Fibroblast of pulmonary artery (primary cell): ENCODE results near the gene MBOAT2.
"Not testable (repeated sequence)": the region's sequence is repeated elsewhere in the genome, so short reads cannot be mapped to it uniquely, and the experiment has no call there.

Experiments
- DNase-seq: peaks from one replicate; pipeline ENCODE4 v3.0.0-alpha.2; 2010; ENCODE audit warnings: low read depth
- H3K4me3 ChIP-seq: replicated peaks from 2 replicates; pipeline ENCODE4 v1.5.1; 2011; ENCODE audit warnings: low read depth, mild to moderate bottlenecking, control low read depth, low read length, moderate library complexity
- TF ChIP-seq, protein P1 (sequence below): IDR thresholded peaks from 2 replicates; pipeline ENCODE4 v1.5.1; 2011; ENCODE audit warnings: mild to moderate bottlenecking, control low read depth, low read length, inconsistent platforms; ENCODE audit errors: missing control alignments

The MBOAT2 gene, protein sequence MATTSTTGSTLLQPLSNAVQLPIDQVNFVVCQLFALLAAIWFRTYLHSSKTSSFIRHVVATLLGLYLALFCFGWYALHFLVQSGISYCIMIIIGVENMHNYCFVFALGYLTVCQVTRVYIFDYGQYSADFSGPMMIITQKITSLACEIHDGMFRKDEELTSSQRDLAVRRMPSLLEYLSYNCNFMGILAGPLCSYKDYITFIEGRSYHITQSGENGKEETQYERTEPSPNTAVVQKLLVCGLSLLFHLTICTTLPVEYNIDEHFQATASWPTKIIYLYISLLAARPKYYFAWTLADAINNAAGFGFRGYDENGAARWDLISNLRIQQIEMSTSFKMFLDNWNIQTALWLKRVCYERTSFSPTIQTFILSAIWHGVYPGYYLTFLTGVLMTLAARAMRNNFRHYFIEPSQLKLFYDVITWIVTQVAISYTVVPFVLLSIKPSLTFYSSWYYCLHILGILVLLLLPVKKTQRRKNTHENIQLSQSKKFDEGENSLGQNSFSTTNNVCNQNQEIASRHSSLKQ

DNA sequence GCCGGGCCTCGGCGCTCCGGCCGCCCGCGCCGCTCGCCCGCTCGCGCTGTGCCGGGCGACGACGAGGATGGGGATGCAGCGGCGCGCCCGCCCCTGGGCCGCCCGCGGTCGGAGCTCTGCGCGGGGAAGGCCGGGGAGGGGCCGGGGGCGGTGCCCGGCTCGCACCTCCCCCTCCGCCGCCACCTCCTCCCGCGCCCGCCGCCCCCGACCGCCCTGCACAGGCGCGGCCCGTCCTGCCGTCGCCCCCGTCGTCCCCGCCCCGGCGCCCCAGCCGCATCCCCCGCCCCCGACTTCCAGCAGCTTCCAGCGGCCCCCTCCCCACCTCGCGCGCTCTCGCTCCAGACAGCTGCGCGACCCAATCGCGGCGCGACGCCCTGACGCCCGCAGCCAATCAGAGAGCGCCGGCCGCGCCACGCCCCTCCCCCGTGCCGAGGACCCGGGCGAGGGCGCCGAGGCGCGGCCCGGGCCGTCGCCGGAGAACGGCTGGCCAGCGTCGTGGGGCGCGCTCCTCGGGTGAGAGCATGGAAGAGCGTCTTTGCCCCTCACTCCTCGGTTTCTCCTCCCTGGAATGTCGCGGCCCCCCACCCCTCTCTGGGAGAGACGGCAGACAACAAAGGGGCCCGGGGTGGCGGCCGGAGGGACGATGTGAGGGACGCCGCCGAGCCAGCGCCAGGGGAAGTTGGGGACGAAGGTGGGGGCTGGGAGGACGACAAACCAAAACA is at the start of gene MBOAT2:
TSS of gene MBOAT2 (minus strand) at position 69 of the 722 bp plus-strand sequence. CDS start 70 bp downstream, outside the sequence.
- H3K4me3 ChIP-seq, result peak within 1 kb of the TSS; percentile 73
- DNase-seq, result peak; percentile 94
- TF ChIP-seq, protein P1, sequence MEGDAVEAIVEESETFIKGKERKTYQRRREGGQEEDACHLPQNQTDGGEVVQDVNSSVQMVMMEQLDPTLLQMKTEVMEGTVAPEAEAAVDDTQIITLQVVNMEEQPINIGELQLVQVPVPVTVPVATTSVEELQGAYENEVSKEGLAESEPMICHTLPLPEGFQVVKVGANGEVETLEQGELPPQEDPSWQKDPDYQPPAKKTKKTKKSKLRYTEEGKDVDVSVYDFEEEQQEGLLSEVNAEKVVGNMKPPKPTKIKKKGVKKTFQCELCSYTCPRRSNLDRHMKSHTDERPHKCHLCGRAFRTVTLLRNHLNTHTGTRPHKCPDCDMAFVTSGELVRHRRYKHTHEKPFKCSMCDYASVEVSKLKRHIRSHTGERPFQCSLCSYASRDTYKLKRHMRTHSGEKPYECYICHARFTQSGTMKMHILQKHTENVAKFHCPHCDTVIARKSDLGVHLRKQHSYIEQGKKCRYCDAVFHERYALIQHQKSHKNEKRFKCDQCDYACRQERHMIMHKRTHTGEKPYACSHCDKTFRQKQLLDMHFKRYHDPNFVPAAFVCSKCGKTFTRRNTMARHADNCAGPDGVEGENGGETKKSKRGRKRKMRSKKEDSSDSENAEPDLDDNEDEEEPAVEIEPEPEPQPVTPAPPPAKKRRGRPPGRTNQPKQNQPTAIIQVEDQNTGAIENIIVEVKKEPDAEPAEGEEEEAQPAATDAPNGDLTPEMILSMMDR, result no peak

DNA sequence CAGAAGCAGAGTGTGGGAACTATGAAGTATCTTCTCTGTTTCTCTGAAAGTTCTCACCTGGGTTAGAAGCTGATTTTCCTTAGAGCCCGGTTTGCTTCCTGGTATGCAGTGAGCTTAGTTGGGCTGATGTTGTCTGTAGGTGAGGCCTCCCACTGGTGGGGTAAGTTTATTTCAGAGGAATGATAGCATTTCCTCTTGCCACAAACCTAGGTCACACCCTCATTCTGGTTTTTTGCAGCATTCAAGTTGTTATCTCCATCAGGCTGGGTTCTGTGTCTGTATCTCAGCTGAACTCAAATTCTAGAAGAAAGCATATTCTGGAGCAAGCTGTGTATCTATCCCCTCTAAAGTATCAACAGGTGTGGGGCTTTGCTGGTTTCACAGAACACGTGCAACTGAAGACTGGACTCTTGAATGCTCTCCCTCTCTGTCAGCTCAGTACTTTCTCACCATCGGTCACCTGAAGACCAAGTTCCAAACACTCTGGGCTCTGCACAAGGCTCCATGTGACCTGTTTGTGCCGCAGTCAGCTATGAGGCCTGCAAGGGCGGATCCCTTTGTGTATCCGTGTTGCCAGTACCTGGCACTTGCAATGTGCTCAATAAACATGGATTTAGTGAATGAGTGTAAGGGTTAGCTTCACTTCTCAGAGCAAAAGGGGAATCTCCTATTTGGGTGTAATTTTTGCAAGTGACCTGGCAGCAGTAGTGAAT is 49.5 kb upstream of the MBOAT2 start:
- DNase-seq, result no peak

DNA sequence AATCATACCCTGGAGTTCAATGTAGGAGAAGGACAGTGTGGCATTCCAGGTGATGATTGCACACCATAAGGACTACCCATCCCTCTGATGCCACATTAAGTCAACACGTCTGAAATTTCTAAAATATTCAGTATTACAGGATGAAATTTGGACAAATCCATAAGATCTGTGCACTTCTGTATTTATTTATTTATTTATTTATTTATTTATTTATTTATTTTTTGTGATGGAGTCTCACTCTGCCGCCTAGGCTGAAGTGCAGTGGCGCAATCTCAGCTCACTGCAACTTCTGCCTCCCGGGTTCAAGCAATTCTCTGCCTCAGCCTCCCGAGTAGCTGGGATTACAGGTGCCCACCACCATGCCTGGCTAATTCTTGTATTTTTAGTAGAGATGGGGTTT is 48.0 kb upstream of the MBOAT2 start:
- not testable (repeated sequence) for DNase-seq, H3K4me3 ChIP-seq

More for the DNA sequence above, 49.5 kb upstream of the MBOAT2 start:
- TF ChIP-seq, protein P1, result no peak
- no peak overlapping the region for H3K4me3 ChIP-seq

DNA sequence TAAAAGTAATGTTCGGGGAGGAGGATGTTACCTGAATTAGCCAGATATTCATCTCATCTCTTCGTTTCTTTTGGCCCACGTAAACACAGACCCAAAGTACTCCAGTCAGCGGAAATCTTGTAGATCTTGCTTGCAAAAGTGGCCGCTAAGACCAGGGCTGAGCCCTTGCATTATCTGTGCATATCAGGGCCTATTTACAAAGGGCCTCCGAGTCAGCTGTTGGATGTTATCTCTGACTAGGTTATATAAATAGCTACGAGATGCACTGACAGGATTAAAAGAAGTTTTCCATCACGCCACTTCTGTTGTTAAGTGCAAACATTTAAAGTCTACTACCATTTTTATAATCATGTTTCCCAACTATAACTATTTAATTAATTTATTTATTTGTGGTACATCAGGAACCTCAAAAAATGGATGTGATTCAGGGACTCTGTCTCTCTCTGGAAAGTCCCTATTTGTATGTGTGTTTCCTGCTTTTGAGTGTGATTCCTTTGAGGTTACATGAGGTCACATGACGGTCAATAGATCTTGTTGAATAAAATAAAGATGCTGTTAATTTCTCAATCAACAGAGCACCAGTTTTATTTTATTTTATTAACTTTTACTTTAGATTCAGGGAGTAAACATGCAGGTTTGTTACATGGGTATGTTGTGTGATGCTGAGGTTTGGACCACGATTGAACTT is 46.8 kb upstream of the MBOAT2 start:
- no peak overlapping the region for H3K4me3 ChIP-seq
- DNase-seq, result no peak
- TF ChIP-seq, protein P1, result no peak

DNA sequence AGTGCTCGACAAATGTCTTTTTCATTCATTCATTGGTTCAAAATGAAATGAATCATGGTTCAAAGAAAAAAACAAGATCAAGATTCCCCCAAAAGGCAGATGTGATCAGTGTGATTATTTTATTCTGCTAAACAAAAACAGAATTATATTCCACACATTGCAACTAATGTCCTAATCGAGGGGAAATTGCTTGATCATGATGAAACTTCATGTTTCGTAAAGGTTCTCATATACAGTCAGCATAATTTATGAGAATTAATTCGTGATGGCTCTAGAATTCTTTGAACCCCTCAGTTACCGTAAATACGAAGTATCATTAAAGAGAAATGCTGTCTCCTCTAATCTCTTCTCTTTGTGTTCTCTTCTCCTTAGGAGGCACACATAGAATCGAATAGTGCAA is 42.1 kb upstream of the MBOAT2 start:
- TF ChIP-seq, protein P1, result no peak

DNA sequence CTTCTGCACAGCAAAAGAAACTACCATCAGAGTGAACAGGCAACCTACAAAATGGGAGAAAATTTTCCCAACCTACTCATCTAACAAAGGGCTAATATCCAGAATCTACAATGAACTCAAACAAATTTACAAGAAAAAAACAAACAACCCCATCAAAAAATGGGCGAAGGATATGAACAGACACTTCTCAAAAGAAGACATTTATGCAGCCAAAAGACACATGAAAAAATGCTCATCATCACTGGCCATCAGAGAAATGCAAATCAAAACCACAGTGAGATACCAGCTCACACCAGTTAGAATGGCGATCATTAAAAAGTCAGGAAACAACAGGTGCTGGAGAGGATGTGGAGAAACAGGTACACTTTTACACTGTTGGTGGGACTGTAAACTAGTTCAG is 40.0 kb upstream of the MBOAT2 start:
- DNase-seq, result not testable (repeated sequence)

More for the DNA sequence above, 42.1 kb upstream of the MBOAT2 start:
- no peak overlapping the region for H3K4me3 ChIP-seq
- no peak for DNase-seq

DNA sequence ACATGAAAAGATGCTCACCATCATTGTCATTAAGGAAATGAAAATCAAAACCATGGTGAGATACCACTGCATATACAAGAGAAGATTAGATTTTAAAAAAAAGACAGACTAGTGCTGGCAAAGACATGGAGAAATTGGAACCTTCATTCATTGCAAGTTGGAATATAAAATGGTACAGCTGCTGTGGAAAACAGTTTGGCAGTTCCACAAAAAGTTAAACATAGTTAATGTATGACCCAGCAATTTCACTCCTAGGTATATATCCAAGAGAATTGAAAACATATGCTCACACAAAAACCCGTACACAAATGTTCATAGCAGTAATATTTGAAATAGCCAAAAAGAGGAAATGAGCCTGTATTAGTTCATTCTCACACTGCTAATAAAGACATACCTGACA is 33.7 kb upstream of the MBOAT2 start:
- TF ChIP-seq, protein P1, result no peak
- H3K4me3 ChIP-seq, result no peak overlapping the region
- DNase-seq, result no peak

More for the DNA sequence above, 40.0 kb upstream of the MBOAT2 start:
- not testable (repeated sequence) for H3K4me3 ChIP-seq
